Neuronal stem cell (in vitro differentiated cells): ENCODE data around the gene EGR1.
"Not testable (repeated sequence)": the region's sequence is repeated elsewhere in the genome, so short reads cannot be mapped to it uniquely, and the experiment has no call there.

ENCODE experiments used
- DNase-seq: peaks from one replicate; pipeline ENCODE4 v3.0.0-alpha.2; 2013; ENCODE audit warnings: low spot score
- H2AFZ ChIP-seq: one replicate; pipeline ENCODE4 v1.6.1; 2013; ENCODE audit warnings: mild to moderate bottlenecking, low read length, inconsistent platforms
- H2AK5ac ChIP-seq: 2 replicates; pipeline ENCODE4 v1.6.1; 2013; ENCODE audit warnings: low read depth, mild to moderate bottlenecking, inconsistent platforms, low read length, moderate library complexity, mixed read lengths
- H2BK120ac ChIP-seq: 2 replicates; pipeline ENCODE4 v1.6.1; 2013; ENCODE audit warnings: low read depth, mild to moderate bottlenecking, inconsistent platforms, low read length, moderate library complexity, mixed read lengths
- H2BK12ac ChIP-seq: one replicate; pipeline ENCODE4 v1.6.1; 2013; ENCODE audit warnings: low read length, inconsistent platforms
- H2BK15ac ChIP-seq: 2 replicates; pipeline ENCODE4 v1.6.1; 2013; ENCODE audit warnings: mild to moderate bottlenecking, low read length, inconsistent platforms, mixed read lengths
- H2BK5ac ChIP-seq: one replicate; pipeline ENCODE4 v1.6.1; 2013; ENCODE audit warnings: inconsistent platforms, mild to moderate bottlenecking, low read length, moderate library complexity
- H3K14ac ChIP-seq: one replicate; pipeline ENCODE4 v1.6.1; 2013; ENCODE audit warnings: low read length, inconsistent platforms
- H3K18ac ChIP-seq: 2 replicates; pipeline ENCODE4 v1.6.1; 2013; ENCODE audit warnings: low read length, inconsistent platforms
- H3K23ac ChIP-seq: 2 replicates; pipeline ENCODE4 v1.6.1; 2013; ENCODE audit warnings: low read depth, mild to moderate bottlenecking, mixed read lengths, low read length, inconsistent platforms; ENCODE audit not compliant: poor library complexity
- H3K27ac ChIP-seq: replicated peaks from 3 replicates; pipeline ENCODE4 v1.5.1; 2013; ENCODE audit warnings: low read length, inconsistent platforms
- H3K27me3 ChIP-seq, 3 experiments: 2 replicates each; pipeline ENCODE4 v1.6.1; 2013; ENCODE audit warnings: low read length in 3 of 3, mild to moderate bottlenecking in 2 of 3, inconsistent platforms in 1 of 3, low read depth in 1 of 3, mixed read lengths in 1 of 3, moderate library complexity in 1 of 3; ENCODE audit not compliant: control insufficient read depth in 3 of 3, insufficient read depth in 3 of 3
- H3K36me3 ChIP-seq, 2 donors: replicated peaks in 1 of 2; 2 replicates each; pipeline ENCODE4 v1.6.1; 2013; ENCODE audit warnings: low read length in 2 of 2; ENCODE audit not compliant: control insufficient read depth in 2 of 2, insufficient read depth in 2 of 2
- H3K4ac ChIP-seq: 2 replicates; pipeline ENCODE4 v1.6.1; 2013; ENCODE audit warnings: inconsistent platforms, mild to moderate bottlenecking, low read length, moderate library complexity
- H3K4me1 ChIP-seq, 2 donors: 1 replicate in 1 of 2; 2 replicates in 1 of 2; pipeline ENCODE4 v1.6.1; 2013; ENCODE audit warnings: low read length in 2 of 2, low read depth in 1 of 2; ENCODE audit not compliant: control insufficient read depth in 2 of 2, insufficient read depth in 1 of 2
- H3K4me2 ChIP-seq: one replicate; pipeline ENCODE4 v1.6.1; 2013; ENCODE audit warnings: mild to moderate bottlenecking, low read length, inconsistent platforms; ENCODE audit not compliant: insufficient read depth, poor library complexity, severe bottlenecking
- H3K4me3 ChIP-seq, 2 donors: 2 replicates each; pipeline ENCODE4 v1.5.1; 2013; ENCODE audit warnings: low read length in 2 of 2, mild to moderate bottlenecking in 2 of 2, inconsistent platforms in 1 of 2, moderate library complexity in 1 of 2
- H3K79me1 ChIP-seq: one replicate; pipeline ENCODE4 v1.6.1; 2013; ENCODE audit warnings: low read depth, mild to moderate bottlenecking, inconsistent platforms, low read length, moderate library complexity
- H3K9ac ChIP-seq: one replicate; pipeline ENCODE4 v1.6.1; 2013; ENCODE audit warnings: mild to moderate bottlenecking, low read depth, low read length, inconsistent platforms; ENCODE audit not compliant: poor library complexity
- H3K9me3 ChIP-seq, 2 donors: replicated peaks in 1 of 2; 2 replicates each; pipeline versions ENCODE3 to v1.6.1; 2013; ENCODE audit warnings: low read length in 2 of 2, mild to moderate bottlenecking in 2 of 2, inconsistent platforms in 1 of 2, low read depth in 1 of 2, mixed read lengths in 1 of 2, moderate library complexity in 1 of 2; ENCODE audit not compliant: control insufficient read depth in 2 of 2, insufficient read depth in 1 of 2
- H4K8ac ChIP-seq: one replicate; pipeline ENCODE4 v1.6.1; 2013; ENCODE audit warnings: low read depth, mild to moderate bottlenecking, inconsistent platforms, low read length, moderate library complexity
- H4K91ac ChIP-seq: one replicate; pipeline ENCODE4 v1.6.1; 2013; ENCODE audit warnings: low read length, low read depth, mild to moderate bottlenecking, inconsistent platforms; ENCODE audit not compliant: poor library complexity
- WGBS, 2 donors: extraction: QIAGEN DNeasy Blood & Tissue Kit; methylation state at CpG; one replicate each; pipeline ENCODE4 v1.1.7; 2013; ENCODE audit warnings: missing lambda C conversion rate in 2 of 2, mixed read lengths in 1 of 2; ENCODE audit not compliant: insufficient read length in 2 of 2, insufficient replicate concordance in 1 of 2; ENCODE audit errors: extremely low coverage in 2 of 2; 5-methylcytosine and 5-hydroxymethylcytosine counted together

Gene EGR1

DNA sequence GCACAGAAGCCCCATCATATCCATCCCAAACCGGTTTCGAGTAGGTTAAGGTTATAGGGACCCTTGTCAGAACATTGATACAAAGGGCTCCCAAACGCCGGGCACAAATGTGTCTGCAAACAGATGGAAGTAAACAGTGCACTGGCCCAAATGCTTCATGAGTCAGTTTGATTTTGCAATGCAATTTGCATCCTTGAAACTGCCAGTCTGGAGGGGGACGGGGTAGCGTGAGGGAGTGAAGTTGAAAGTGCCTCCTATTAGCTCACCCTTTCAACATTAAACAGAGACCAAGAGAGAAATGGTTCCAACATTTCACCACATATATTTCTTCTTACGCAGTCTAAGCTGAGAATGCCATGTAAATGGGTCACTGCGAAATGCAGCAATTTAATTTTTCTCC lies 42.2 kb downstream of the EGR1 start:
- not testable (repeated sequence) for H2BK5ac ChIP-seq, H4K8ac ChIP-seq, H3K4me3 ChIP-seq, H3K4me1 ChIP-seq, H3K4me2 ChIP-seq, H2BK120ac ChIP-seq, H3K27ac ChIP-seq, DNase-seq, H4K91ac ChIP-seq, H3K27me3 ChIP-seq, H3K14ac ChIP-seq, H2BK12ac ChIP-seq, H3K9ac ChIP-seq, H3K23ac ChIP-seq, H3K4ac ChIP-seq, H2AK5ac ChIP-seq, H3K79me1 ChIP-seq, H2AFZ ChIP-seq, H3K9me3 ChIP-seq, H2BK15ac ChIP-seq, H3K18ac ChIP-seq
- H3K36me3 ChIP-seq, result peaks cover 11 to 69% of the 10 kb centered on the region in 2 donors
- WGBS, 2 donors, result no CpG with 5 or more reads among the region's 8 CpGs

DNA sequence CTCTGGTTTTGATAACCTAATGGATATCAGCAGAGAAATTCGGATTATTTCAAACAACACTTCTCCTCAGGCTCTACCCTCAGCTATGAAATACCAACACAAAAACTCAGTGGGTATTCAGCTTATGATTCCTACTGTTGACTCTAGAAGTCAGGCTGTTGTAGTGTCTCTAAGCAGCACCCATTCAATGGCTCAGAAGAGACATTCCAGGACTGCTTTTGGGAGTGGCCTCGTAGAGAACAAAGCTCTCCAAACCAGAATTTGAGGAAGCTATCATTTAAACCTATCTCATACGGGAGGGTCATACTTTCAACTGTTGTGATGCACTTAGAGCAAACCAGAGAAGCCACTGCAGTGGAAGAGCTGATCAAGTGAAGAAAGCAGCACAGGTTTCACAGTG lies 43.7 kb downstream of the EGR1 start:
- H3K23ac ChIP-seq, result no peak overlapping the region
- no peak overlapping the region for H3K9ac ChIP-seq
- no peak overlapping the region for H2BK120ac ChIP-seq
- no peak overlapping the region for H3K4me3 ChIP-seq
- H2AK5ac ChIP-seq, result no peak overlapping the region
- H3K36me3 ChIP-seq, result peaks cover 14 to 83% of the 10 kb centered on the region in 2 donors
- H3K4ac ChIP-seq, result no peak overlapping the region
- no peak overlapping the region for H3K27ac ChIP-seq
- H3K4me2 ChIP-seq, result no peak overlapping the region
- no peak overlapping the region for H4K8ac ChIP-seq
- H3K79me1 ChIP-seq, result no peaks in the 10 kb centered on the region
- no peaks in the 10 kb centered on the region for H3K9me3 ChIP-seq
- H2BK15ac ChIP-seq, result no peak overlapping the region
- WGBS, 2 donors, result no CpG with 5 or more reads among the region's 3 CpGs
- H4K91ac ChIP-seq, result no peak overlapping the region
- H2BK5ac ChIP-seq, result no peak overlapping the region
- DNase-seq, result no peak
- no peak overlapping the region for H3K18ac ChIP-seq
- H3K4me1 ChIP-seq, result no peaks in the 10 kb centered on the region
- H3K27me3 ChIP-seq, result no peaks in the 10 kb centered on the region
- no peak overlapping the region for H2AFZ ChIP-seq
- no peak overlapping the region for H3K14ac ChIP-seq
- H2BK12ac ChIP-seq, result no peak overlapping the region

DNA sequence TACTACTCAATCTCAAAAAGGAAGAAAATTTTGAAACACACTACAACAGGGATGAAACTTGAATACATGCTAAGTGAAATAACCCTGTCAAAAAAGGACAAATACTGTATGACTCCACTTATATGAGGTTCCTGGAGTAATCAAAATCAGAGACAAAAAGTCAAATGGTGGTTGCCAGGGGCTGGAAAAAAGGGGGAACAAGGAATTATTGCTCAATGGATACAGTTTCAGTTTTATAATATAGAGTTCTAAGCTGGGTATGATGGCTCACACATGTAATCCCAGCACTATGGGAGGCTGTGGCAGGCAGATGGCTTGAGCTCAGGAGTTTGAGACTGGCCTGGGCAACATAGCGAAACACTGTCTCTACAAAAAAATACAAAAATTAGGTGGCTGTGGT lies 48.7 kb downstream of the EGR1 start:
- Histone ChIP-seq H3K18ac (no peak overlapping the region), H4K8ac (no peak overlapping the region), H3K4me2 (no peak overlapping the region), H2BK120ac (no peak overlapping the region), H2BK15ac (no peak overlapping the region), H3K23ac (no peak overlapping the region), H2AFZ (no peak overlapping the region), H3K4ac (no peak overlapping the region), H3K14ac (no peak overlapping the region), H2BK5ac (no peak overlapping the region), H3K9ac (no peak overlapping the region), H3K27me3 (no peaks in the 10 kb centered on the region), H2BK12ac (no peak overlapping the region), H4K91ac (no peak overlapping the region), H3K27ac (no peak overlapping the region), H3K79me1 (peaks cover 1% of the 10 kb centered on the region), H3K9me3 (no peaks in the 10 kb centered on the region), H2AK5ac (no peak overlapping the region), H3K4me1 (no peaks in the 10 kb centered on the region), H3K4me3 (no peak overlapping the region), H3K36me3 (peaks cover 21 to 97% of the 10 kb centered on the region in 2 donors)
- DNase-seq, result no peak
- WGBS, 2 donors, result no CpG with 5 or more reads among the region's 1 CpG

DNA sequence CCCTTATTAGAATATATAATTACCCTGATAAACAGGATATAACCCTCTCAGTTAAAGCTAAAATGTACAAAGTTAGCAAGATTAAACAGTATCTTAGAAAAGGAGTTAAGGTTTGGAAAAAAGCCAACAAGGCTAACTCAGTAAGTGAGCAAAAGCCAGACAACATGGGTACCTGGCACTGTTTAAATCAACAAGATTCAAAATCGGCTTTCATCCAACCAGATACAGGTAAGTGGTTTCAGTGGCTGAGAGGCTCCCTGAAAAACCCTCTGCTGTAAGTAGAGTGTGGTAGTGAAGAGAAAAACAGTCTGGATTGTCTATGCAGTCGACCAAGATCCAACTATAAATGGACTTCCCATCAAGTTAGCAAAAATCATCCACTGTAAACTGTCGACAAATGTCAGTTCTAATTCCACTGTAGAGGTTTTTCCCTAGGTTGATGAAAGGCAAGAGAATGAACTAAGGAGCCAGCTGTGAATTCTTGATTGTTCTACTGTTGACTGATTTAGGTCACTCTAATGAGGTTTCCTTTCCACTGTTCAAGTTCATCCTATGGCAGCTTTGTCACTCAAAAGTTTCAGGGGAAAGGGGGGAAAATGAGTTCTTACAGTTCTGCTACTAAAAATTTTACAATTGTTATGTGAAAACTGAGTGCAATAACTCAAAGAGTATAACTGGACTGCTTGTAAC lies 50.4 kb downstream of the EGR1 start:
- Histone ChIP-seq H3K4me3 (no peak overlapping the region), H3K14ac (no peak overlapping the region), H2BK120ac (no peak overlapping the region), H2BK15ac (no peak overlapping the region), H4K8ac (no peak overlapping the region), H2AFZ (no peak overlapping the region), H2BK5ac (no peak overlapping the region), H3K4me1 (no peaks in the 10 kb centered on the region), H4K91ac (no peak overlapping the region), H3K23ac (no peak overlapping the region), H3K79me1 (peaks cover 1% of the 10 kb centered on the region), H3K36me3 (peaks cover 20 to 87% of the 10 kb centered on the region in 2 donors), H3K18ac (no peak overlapping the region), H3K27me3 (no peaks in the 10 kb centered on the region), H3K4me2 (no peak overlapping the region), H2AK5ac (no peak overlapping the region), H3K9ac (no peak overlapping the region), H3K27ac (no peak overlapping the region), H3K9me3 (no peaks in the 10 kb centered on the region), H3K4ac (no peak overlapping the region), H2BK12ac (no peak overlapping the region)
- no peak for DNase-seq
- WGBS, 2 donors, result no CpG with 5 or more reads among the region's 3 CpGs
